Measurements from ENCODE around the gene POLR1F. TPM values are rescaled to one million over a fixed set of nuclear protein-coding genes. Genes with fewer than 3 reads are reported as not detected.

The POLR1F gene
- total RNA-seq, 1 experiment from 2014 or later = 24.9 TPM

DNA sequence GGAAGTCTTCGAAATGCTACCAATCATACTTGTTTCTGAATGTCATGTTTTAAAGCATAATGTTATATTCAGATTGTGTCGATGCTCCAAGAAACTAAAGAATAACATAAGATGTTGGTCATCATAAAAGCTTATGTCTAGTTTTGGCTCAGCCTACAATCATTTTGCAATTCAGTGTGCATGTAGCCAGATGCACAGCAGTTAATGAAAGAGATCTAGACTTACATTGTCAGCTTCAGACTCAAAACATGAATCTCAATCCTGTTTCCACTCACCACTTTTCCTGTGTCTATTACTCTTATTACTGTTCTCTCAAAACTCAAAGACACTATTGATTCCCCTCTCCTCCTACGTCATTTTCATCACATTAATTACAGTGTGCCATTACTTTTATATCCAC is 43.2 kb upstream of the POLR1F start:
- TF ChIP-seq, protein P1, sequence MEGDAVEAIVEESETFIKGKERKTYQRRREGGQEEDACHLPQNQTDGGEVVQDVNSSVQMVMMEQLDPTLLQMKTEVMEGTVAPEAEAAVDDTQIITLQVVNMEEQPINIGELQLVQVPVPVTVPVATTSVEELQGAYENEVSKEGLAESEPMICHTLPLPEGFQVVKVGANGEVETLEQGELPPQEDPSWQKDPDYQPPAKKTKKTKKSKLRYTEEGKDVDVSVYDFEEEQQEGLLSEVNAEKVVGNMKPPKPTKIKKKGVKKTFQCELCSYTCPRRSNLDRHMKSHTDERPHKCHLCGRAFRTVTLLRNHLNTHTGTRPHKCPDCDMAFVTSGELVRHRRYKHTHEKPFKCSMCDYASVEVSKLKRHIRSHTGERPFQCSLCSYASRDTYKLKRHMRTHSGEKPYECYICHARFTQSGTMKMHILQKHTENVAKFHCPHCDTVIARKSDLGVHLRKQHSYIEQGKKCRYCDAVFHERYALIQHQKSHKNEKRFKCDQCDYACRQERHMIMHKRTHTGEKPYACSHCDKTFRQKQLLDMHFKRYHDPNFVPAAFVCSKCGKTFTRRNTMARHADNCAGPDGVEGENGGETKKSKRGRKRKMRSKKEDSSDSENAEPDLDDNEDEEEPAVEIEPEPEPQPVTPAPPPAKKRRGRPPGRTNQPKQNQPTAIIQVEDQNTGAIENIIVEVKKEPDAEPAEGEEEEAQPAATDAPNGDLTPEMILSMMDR (conservative IDR thresholded peaks at IDR 0.05) = no peak
- Histone ChIP-seq H4K20me1 (ENCODE audit: control insufficient read depth, insufficient read depth, insufficient read length) (no peaks in the 10 kb centered on the region), H4K8ac (replicated peaks; ENCODE audit: insufficient read length, low read depth, low read length) (no peak overlapping the region), H2BK12ac (ENCODE audit: insufficient read length, low read depth, low read length) (no peak overlapping the region), H2BK5ac (ENCODE audit: insufficient read length, low read length) (no peak overlapping the region), H3K9ac (ENCODE audit: extremely low read depth, insufficient read length, low read length) (no peak overlapping the region), H3K79me1 (ENCODE audit: insufficient read depth, low read depth, low read length, poor library complexity, severe bottlenecking) (no peaks in the 10 kb centered on the region), H3K14ac (ENCODE audit: insufficient read depth, low read length) (no peak overlapping the region), H3K27ac (ENCODE audit: insufficient read length, low read depth, low read length) (no peak overlapping the region), H3K56ac (ENCODE audit: insufficient read length, low read depth, low read length) (no peak overlapping the region), H3K79me2 (ENCODE audit: insufficient read depth, low read length) (no peaks in the 10 kb centered on the region), H2BK15ac (ENCODE audit: low read depth, low read length) (no peak overlapping the region), H3K27me3 (ENCODE audit: insufficient read depth, low read length) (no peaks in the 10 kb centered on the region), H4K5ac (ENCODE audit: insufficient read length, low read depth, low read length) (no peak overlapping the region), H3K9me3 (ENCODE audit: control insufficient read depth, low read depth, low read length) (no peaks in the 10 kb centered on the region), H3K18ac (ENCODE audit: insufficient read length, low read depth, low read length) (no peak overlapping the region), H4K91ac (ENCODE audit: insufficient read length, low read depth, low read length) (no peak overlapping the region), H2BK20ac (ENCODE audit: low read depth, low read length, poor library complexity, severe bottlenecking) (no peak overlapping the region), H3T11ph (ENCODE audit: low read length) (no peak overlapping the region), H3K4me2 (ENCODE audit: insufficient read depth, insufficient read length, low read length) (no peak overlapping the region), H3K23ac (ENCODE audit: insufficient read length, low read depth, low read length) (no peak overlapping the region), H3K4ac (ENCODE audit: low read depth, low read length) (no peak overlapping the region), H2BK120ac (ENCODE audit: low read depth, low read length, poor library complexity, severe bottlenecking) (no peak overlapping the region), H3K23me2 (ENCODE audit: insufficient read length, low read depth, low read length, poor library complexity, severe bottlenecking) (no peaks in the 10 kb centered on the region), H3K4me1 (ENCODE audit: insufficient read depth, low read length) (no peaks in the 10 kb centered on the region), H2AK5ac (ENCODE audit: insufficient read length, low read length) (no peak overlapping the region), H2AFZ (ENCODE audit: low read length) (no peak overlapping the region)
- Mint-ChIP-seq H3K27ac (no peak overlapping the region), H3K4me3 (no peak overlapping the region), H3K27me3 (ENCODE audit: low read depth) (no peaks in the 10 kb centered on the region), H3K36me3 (ENCODE audit: insufficient read depth in 1 of 3, low read depth in 3 of 3) (no peaks in the 10 kb centered on the region), H3K9me3 (no peaks in the 10 kb centered on the region), H3K4me1 (no peaks in the 10 kb centered on the region)
- WGBS (ENCODE audit: extremely low coverage, insufficient read length, low lambda C conversion rate) = 100% methylated on average over 1 of the region's 3 CpGs
- DNase-seq = no peak

Data from H9 (cell line).